Measurements from ENCODE around the gene TIGD1.

- no peak for TF ChIP-seq CTCF (IDR thresholded peaks at IDR 0.05 in 2 of 3, conservative IDR thresholded peaks at IDR 0.05 in 1 of 3; ENCODE audit: borderline replicate concordance in 1 of 3, insufficient read depth in 1 of 3, low read depth in 2 of 3, low read length in 2 of 3)
- no peak for TF ChIP-seq POLR2A (IDR thresholded peaks at IDR 0.05; ENCODE audit: borderline replicate concordance, extremely low read depth, insufficient read depth, insufficient read length)
Measured at GRCh38 chr2:232545511-232546375, 4.6 kb downstream of the TIGD1 start.
